Measurements from ENCODE around the gene NPY.

GRCh38 chr7:24336461-24336860, 52.5 kb downstream of the NPY start:
- TF ChIP-seq CTCF (IDR thresholded peaks at IDR 0.05) (no peak), POLR2A (IDR thresholded peaks at IDR 0.05) (no peak)
